Stomach (tissue), 4 donors: ENCODE measurements around the gene CD320.
"Not testable (repeated sequence)": the region's sequence is repeated elsewhere in the genome, so short reads cannot be mapped to it uniquely, and the experiment has no call there.

Source experiments
- CTCF ChIP-seq, 7 experiments: fragments of 450-650 bp in 4 of 7; fragments of 200-600 bp in 3 of 7; sonication (generic) in 3 of 7; IDR thresholded peaks; one replicate each; pipeline ENCODE4 v1.5.1; 2016 to 2019; ENCODE audit warnings: antibody characterized with exemption in 7 of 7, control low read depth in 2 of 7, mild to moderate bottlenecking in 1 of 7
- EP300 ChIP-seq: sonication (generic); formaldehyde crosslinking; IDR thresholded peaks from one replicate; pipeline ENCODE4 v1.6.1; 2017; ENCODE audit warnings: antibody characterized with exemption

GRCh38 chr19:8318835-8319234 lies 10.7 kb upstream of the CD320 start:
- not testable (repeated sequence) for TF ChIP-seq CTCF (IDR thresholded peaks at IDR 0.05); EP300
